GM12873 (cell line): ENCODE data around the gene SLC18B1.

Experiments used
- TF ChIP-seq, protein P1 (sequence below): IDR thresholded peaks from 2 replicates; pipeline ENCODE4 v1.5.1; 2012; ENCODE audit warnings: low read depth, mild to moderate bottlenecking, moderate library complexity, low read length, control low read depth; ENCODE audit not compliant: insufficient read depth; ENCODE audit errors: missing control alignments

The SLC18B1 gene

DNA sequence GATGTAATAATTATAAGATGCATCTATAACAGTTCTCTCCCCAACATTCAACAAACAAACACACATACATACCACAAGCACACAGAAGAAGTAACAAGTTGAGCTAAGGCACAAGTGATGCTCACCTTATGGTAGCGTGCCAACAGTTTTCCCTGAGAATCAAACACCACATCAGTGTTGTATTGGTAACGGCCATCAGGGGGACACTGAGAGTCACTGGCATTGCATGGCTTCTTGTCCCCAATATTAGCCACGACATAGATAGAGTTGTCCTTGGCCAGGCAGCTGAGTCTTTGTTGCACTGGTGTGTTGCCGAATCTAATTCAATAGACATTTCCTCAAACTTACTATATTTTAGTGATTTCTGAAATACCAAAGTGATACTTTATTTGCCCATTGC lies 69.8 kb downstream of the SLC18B1 start:
- TF ChIP-seq, protein P1, sequence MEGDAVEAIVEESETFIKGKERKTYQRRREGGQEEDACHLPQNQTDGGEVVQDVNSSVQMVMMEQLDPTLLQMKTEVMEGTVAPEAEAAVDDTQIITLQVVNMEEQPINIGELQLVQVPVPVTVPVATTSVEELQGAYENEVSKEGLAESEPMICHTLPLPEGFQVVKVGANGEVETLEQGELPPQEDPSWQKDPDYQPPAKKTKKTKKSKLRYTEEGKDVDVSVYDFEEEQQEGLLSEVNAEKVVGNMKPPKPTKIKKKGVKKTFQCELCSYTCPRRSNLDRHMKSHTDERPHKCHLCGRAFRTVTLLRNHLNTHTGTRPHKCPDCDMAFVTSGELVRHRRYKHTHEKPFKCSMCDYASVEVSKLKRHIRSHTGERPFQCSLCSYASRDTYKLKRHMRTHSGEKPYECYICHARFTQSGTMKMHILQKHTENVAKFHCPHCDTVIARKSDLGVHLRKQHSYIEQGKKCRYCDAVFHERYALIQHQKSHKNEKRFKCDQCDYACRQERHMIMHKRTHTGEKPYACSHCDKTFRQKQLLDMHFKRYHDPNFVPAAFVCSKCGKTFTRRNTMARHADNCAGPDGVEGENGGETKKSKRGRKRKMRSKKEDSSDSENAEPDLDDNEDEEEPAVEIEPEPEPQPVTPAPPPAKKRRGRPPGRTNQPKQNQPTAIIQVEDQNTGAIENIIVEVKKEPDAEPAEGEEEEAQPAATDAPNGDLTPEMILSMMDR = no peak

DNA sequence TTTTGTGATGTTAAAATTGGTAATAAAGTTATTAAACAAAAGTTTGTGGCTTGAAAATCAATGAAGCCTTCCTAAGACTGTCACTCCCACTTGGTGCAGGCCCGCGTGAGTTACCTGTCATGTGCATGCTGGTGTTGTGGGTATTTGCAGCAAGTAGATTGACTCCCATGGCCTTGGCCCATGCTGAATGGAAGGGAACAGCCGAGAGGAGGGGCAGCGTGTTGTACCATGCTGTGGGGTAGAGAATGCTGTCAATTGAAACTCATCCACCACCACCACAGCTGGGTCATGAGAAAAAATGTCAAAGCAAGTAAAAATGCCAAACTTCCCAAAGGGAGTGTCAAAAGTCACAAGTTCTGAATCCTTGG lies 71.8 kb downstream of the SLC18B1 start:
- TF ChIP-seq, protein P1 = no peak

DNA sequence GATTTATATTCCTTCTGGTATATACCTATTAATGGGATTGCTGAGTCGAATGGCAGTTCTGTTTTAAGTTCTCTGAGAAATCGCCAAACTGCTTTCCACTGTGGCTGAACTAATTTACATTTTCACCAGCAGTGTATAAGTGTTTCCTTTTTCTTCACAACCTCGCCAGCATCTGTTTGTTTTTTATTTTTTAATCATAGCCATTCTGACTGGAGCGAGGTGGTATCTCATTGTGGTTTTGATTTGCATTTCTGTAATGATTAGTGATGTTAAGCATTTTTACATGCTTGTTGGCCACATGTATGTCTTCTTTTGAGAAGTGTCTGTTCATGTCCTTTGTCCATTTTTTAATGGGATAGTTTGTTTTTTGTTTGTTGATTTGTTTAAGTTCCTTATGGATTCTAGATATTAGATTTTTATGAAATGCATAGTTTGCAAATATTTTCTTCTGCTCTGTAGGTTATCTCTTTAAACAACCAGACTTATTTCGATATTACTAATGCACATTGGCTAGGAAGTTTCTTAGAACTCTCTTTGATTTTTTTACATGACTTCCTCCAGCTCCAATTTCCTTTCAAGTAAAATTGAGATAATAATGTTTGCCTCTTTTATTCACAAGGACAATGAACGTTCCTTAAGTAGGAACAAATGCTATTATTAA lies 72.4 kb downstream of the SLC18B1 start:
- TF ChIP-seq, protein P1 = no peak

DNA sequence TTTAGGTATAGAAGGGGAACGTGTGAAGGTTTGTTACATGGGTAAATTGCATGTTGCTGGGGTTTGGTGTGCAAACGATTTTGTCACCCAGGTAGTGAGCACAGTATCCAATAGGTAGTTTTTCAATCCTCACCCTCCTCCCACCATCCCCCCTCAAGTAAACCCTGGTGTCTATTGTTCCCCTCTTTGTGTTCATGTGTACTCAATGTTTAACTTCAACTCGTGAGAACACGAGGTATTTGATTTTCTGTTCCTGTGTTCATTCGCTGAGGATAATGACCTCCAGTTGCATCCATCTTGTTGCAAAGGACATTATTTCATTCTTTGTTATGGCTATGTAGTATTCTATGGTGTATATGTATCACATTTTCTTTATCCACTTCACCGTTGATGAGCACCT lies 73.0 kb downstream of the SLC18B1 start:
- TF ChIP-seq, protein P1 = no peak

DNA sequence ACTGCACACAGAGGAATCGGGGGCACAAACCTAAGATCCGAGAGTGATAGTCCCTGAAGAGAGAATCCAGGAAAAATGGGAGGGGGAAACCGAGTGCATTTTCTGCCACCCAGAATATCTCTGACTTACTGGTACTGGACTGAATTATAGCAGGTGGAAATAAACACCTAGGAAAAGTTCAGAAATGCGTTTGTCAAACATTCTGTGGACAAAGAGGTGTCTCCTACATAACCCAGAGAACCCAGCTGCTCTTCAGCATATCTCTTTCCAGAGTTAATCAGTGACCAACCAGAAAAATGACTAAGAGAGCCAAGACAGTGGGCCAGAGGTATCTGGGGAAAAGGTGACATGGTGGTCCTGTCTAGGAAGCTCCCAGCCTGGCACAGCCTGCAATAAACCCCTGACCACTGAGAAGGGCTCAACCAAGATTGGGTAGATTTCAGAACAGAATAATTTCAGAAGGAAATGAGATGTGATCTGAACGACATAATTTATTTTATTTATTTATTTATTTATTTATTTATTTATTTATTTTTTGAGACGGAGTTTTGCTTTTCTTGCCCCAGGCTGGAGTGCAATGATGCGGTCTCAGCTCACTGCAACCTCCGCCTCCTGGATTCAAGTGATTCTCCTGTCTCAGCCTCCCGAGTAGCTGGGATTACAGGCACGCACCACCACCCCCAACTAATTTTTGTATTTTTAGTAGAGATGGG lies 78.5 kb downstream of the SLC18B1 start:
- TF ChIP-seq, protein P1 = no peak
